ENCODE measurements around the gene FRMD4B. TPM values are rescaled to one million over a fixed set of nuclear protein-coding genes. Genes with fewer than 3 reads are reported as not detected.
"Not testable (repeated sequence)": the region's sequence is repeated elsewhere in the genome, so short reads cannot be mapped to it uniquely, and the experiment has no call there.

The FRMD4B gene
- total and polyA plus RNA-seq, 2 experiments from 2014 or later: not detected

DNA sequence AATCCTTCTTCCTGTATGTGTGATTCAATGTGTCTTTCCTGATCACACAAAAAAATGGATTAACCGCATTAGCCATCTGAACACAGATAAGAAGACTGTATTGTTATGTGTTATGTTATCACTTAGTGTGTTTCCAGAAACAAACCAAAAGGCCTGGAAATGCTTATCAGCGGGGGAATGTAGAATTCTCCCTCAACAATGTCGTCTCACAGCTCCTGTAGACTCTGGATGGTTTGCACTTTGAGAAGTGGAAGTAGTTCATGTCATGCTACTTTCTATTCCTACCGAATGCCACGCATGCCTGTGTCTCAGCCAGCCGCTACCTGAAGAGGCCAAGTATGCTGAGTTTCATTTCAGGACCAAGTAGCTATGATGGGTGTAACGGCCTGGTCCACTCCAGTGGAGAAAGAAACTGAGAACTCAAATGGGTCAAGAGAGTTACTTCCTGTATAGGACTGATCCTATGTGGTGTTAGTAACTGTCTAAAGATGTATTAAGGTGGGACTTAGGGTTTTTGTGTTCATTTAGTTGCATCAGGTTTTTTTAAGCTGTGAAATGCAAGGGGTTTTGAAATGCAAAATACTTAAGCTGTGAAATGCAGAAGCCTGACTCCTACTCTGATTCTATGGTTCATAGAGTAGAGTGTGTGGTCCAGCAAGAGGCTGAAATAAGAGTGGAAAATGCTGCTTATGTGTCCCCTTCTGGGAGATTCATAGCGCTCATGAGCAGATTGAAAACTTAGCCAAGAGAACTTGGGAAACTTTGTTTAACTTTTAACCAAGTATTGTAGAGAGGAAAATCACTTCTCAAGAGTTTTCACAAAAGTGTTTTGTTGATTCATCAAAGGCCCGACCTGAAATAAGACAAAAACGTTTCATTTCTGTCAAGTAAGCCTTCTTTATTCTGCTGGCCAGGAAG lies 145.0 kb downstream of the FRMD4B start:
- no peak overlapping the region for H3K4me2 ChIP-seq (ENCODE audit: unreplicated experiment)
- H3K9me3 ChIP-seq (ENCODE audit: low read depth): no peaks in the 10 kb centered on the region
- no peaks in the 10 kb centered on the region for H4K20me1 ChIP-seq (ENCODE audit: insufficient read depth)
- H3F3A ChIP-seq (ENCODE audit: insufficient read depth): peaks cover 3% of the 10 kb centered on the region; the same call in 1 of the 2 replicates
- in situ Hi-C loops (cut with MboI): no loop called here
- no peak for DNase-seq
- H3K4me1 ChIP-seq (ENCODE audit: insufficient read depth): 0 out of 2 replicates have a peak, but pooled peaks cover 9% of the 10 kb centered on the region
- H3K27me3 ChIP-seq (replicated peaks; ENCODE audit: insufficient read depth): peaks cover 78% of the 10 kb centered on the region
- no peaks in the 10 kb centered on the region for H3K36me3 ChIP-seq (ENCODE audit: low read depth)
- H3K27ac ChIP-seq: no peak overlapping the region
- no peak for TF ChIP-seq EZH2 (IDR thresholded peaks at IDR 0.05; ENCODE audit: insufficient read depth, poor library complexity, severe bottlenecking)
- no peak for TF ChIP-seq EZH2phosphoT487 (IDR thresholded peaks at IDR 0.05; ENCODE audit: insufficient read depth, low read depth)
- WGBS, 2 experiments (ENCODE audit: low coverage in 1 of 2, low lambda C conversion rate in 2 of 2, missing lambda C conversion rate in 2 of 2): 79 to 87% methylated on average over 9 to 10 of the region's 10 CpGs
- no peaks in the 10 kb centered on the region for H3K79me2 ChIP-seq (ENCODE audit: insufficient read depth)
- H3K9me2 ChIP-seq (ENCODE audit: insufficient read depth): no peaks in the 10 kb centered on the region
- H2AFZ ChIP-seq: no peak overlapping the region
- H3K4me3 ChIP-seq: no peak overlapping the region
- no peak overlapping the region for H3K9ac ChIP-seq

GRCh38 chr3:69239063-69239462 lies 146.8 kb downstream of the FRMD4B start:
- 12 to 19% methylated on average over 1 of the region's 1 CpG for WGBS, 2 experiments (ENCODE audit: low coverage in 1 of 2, low lambda C conversion rate in 2 of 2, missing lambda C conversion rate in 2 of 2)
- in situ Hi-C loops (cut with MboI): no loop called here
- Histone ChIP-seq H3K79me2 (ENCODE audit: insufficient read depth) (no peaks in the 10 kb centered on the region), H3K4me1 (ENCODE audit: insufficient read depth) (0 out of 2 replicates have a peak, but pooled peaks cover 9% of the 10 kb centered on the region), H3F3A (ENCODE audit: insufficient read depth) (peaks cover 3% of the 10 kb centered on the region; the same call in 1 of the 2 replicates), H3K27ac (no peak overlapping the region), H3K4me2 (ENCODE audit: unreplicated experiment) (no peak overlapping the region), H3K9me3 (ENCODE audit: low read depth) (no peaks in the 10 kb centered on the region), H3K9me2 (ENCODE audit: insufficient read depth) (no peaks in the 10 kb centered on the region), H3K36me3 (ENCODE audit: low read depth) (no peaks in the 10 kb centered on the region), H3K9ac (no peak overlapping the region), H3K27me3 (replicated peaks; ENCODE audit: insufficient read depth) (peaks cover 75% of the 10 kb centered on the region), H3K4me3 (no peak overlapping the region), H2AFZ (no peak overlapping the region), H4K20me1 (ENCODE audit: insufficient read depth) (no peaks in the 10 kb centered on the region)
- no peak for DNase-seq
- TF ChIP-seq EZH2phosphoT487 (IDR thresholded peaks at IDR 0.05; ENCODE audit: insufficient read depth, low read depth) (no peak), EZH2 (IDR thresholded peaks at IDR 0.05; ENCODE audit: insufficient read depth, poor library complexity, severe bottlenecking) (no peak)

GRCh38 chr3:69236812-69237707 lies 148.8 kb downstream of the FRMD4B start:
- H2AFZ ChIP-seq: no peak overlapping the region
- H3K4me1 ChIP-seq (ENCODE audit: insufficient read depth): no peaks in the 10 kb centered on the region
- no peaks in the 10 kb centered on the region for H3K36me3 ChIP-seq (ENCODE audit: low read depth)
- no peaks in the 10 kb centered on the region for H4K20me1 ChIP-seq (ENCODE audit: insufficient read depth)
- no peaks in the 10 kb centered on the region for H3K9me3 ChIP-seq (ENCODE audit: low read depth)
- H3K9me2 ChIP-seq (ENCODE audit: insufficient read depth): no peaks in the 10 kb centered on the region
- peaks cover 76% of the 10 kb centered on the region for H3K27me3 ChIP-seq (replicated peaks; ENCODE audit: insufficient read depth)
- H3F3A ChIP-seq (ENCODE audit: insufficient read depth): no peaks in the 10 kb centered on the region
- H3K9ac ChIP-seq: no peak overlapping the region
- H3K79me2 ChIP-seq (ENCODE audit: insufficient read depth): no peaks in the 10 kb centered on the region
- DNase-seq: no peak
- no peak overlapping the region for H3K4me2 ChIP-seq (ENCODE audit: unreplicated experiment)
- TF ChIP-seq EZH2 (IDR thresholded peaks at IDR 0.05; ENCODE audit: insufficient read depth, poor library complexity, severe bottlenecking) (no peak), EZH2phosphoT487 (IDR thresholded peaks at IDR 0.05; ENCODE audit: insufficient read depth, low read depth) (no peak)
- no peak overlapping the region for H3K27ac ChIP-seq
- H3K4me3 ChIP-seq: no peak overlapping the region
- in situ Hi-C loops (cut with MboI): no loop called here
- 31 to 34% methylated on average over 8 of the region's 8 CpGs for WGBS, 2 experiments (ENCODE audit: low coverage in 1 of 2, low lambda C conversion rate in 2 of 2, missing lambda C conversion rate in 2 of 2)

DNA sequence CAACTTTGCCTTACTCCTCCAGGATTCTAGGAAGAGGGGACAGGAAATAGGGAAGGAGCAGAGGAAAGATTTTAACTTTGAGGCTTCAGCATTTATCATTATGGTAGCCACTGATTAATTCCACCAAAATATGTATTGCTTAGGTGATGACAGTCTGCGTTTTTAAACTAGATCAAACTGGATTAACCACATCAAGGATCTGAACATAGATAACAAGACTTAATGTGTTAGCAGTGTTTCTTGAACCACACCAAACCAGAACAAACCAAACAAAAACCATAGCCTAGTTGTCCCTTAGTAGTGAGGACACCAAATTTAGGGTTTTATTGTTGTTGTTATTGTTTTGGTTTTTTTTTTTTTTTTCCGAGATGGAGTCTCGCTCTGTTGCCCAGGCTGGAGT lies 150.0 kb downstream of the FRMD4B start:
- H3K9me2 ChIP-seq (ENCODE audit: insufficient read depth): no peaks in the 10 kb centered on the region
- H2AFZ ChIP-seq: no peak overlapping the region
- no peaks in the 10 kb centered on the region for H3K36me3 ChIP-seq (ENCODE audit: low read depth)
- H3K4me2 ChIP-seq (ENCODE audit: unreplicated experiment): no peak overlapping the region
- no peaks in the 10 kb centered on the region for H3K9me3 ChIP-seq (ENCODE audit: low read depth)
- H3K79me2 ChIP-seq (ENCODE audit: insufficient read depth): no peaks in the 10 kb centered on the region
- peaks cover 75% of the 10 kb centered on the region for H3K27me3 ChIP-seq (replicated peaks; ENCODE audit: insufficient read depth)
- H3K27ac ChIP-seq: no peak overlapping the region
- no peak for DNase-seq
- H3K9ac ChIP-seq: no peak overlapping the region
- in situ Hi-C loops (cut with MboI): no loop called here
- H3K4me3 ChIP-seq: no peak overlapping the region
- no peak for TF ChIP-seq EZH2 (IDR thresholded peaks at IDR 0.05; ENCODE audit: insufficient read depth, poor library complexity, severe bottlenecking)
- no peaks in the 10 kb centered on the region for H4K20me1 ChIP-seq (ENCODE audit: insufficient read depth)
- H3K4me1 ChIP-seq (ENCODE audit: insufficient read depth): no peaks in the 10 kb centered on the region
- WGBS, 2 experiments (ENCODE audit: low coverage in 1 of 2, low lambda C conversion rate in 2 of 2, missing lambda C conversion rate in 2 of 2): 79 to 80% methylated on average over 3 of the region's 3 CpGs
- no peaks in the 10 kb centered on the region for H3F3A ChIP-seq (ENCODE audit: insufficient read depth)

DNA sequence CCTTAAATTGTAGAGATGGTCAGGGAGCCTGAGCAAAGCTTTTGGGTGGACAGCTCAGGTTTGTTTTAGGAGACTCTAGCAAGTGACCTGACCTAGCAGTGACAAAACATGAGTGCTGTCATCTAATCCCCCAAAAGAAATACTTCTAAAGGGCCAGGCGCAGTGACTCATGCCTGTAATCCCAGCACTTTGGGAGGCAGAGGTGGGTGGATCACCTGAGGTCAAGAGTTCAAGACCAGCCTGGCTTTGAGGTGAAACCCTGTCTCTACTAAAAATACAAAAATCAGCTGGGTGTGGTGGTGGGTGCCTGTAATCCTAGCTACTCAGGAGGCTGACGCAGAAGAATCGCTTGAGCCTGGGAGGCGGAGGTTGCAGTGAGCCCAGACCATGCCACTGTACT lies 150.7 kb downstream of the FRMD4B start:
- WGBS, 2 experiments (ENCODE audit: low coverage in 1 of 2, low lambda C conversion rate in 2 of 2, missing lambda C conversion rate in 2 of 2): 97 to 98% methylated on average over 4 of the region's 4 CpGs
- H3K4me2 ChIP-seq (ENCODE audit: unreplicated experiment); H3K4me3 ChIP-seq; H3K9ac ChIP-seq; H3F3A ChIP-seq (ENCODE audit: insufficient read depth); H3K79me2 ChIP-seq (ENCODE audit: insufficient read depth); H3K9me2 ChIP-seq (ENCODE audit: insufficient read depth); H4K20me1 ChIP-seq (ENCODE audit: insufficient read depth); H3K36me3 ChIP-seq (ENCODE audit: low read depth); H3K9me3 ChIP-seq (ENCODE audit: low read depth); DNase-seq; H2AFZ ChIP-seq; in situ Hi-C loops (cut with MboI); H3K27ac ChIP-seq; H3K4me1 ChIP-seq (ENCODE audit: insufficient read depth): not testable (repeated sequence)
- H3K27me3 ChIP-seq (replicated peaks; ENCODE audit: insufficient read depth): peaks cover 74% of the 10 kb centered on the region
